Measurements from ENCODE around the gene BMP8A. TPM values are rescaled to one million over a fixed set of nuclear protein-coding genes. Genes with fewer than 3 reads are reported as not detected.

BMP8A gene
- total RNA-seq, 1 donor from 2014 or later = 0.16 TPM

DNA sequence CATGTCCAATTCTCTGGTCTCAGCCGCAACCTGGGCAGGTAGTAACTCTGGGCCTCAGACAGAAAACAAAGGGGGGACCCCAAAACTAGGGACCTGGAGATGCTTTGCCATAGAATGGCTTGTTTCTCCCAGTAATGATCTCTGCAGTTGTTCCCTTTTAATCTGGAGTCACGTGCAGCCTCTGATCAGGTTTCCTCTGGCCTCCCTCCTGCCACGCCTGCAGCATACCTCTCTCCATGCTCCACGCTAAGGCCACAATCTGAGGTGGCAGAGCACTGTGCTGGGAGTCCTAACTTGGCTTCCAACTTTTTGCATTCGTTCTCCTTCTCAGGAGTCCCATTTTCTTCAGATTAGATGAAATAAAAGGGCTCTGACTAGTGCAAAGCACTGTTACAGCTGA, 83.2 kb downstream of the BMP8A start:
- H3K27ac ChIP-seq (replicated peaks) = peak overlapping the region; percentile 90
- H3K36me3 ChIP-seq = peaks cover 39% of the 10 kb centered on the region
- intact Hi-C loops (cut with micrococcal nuclease) = no loop called here
- no peak for TF ChIP-seq CTCF (IDR thresholded peaks at IDR 0.05; ENCODE audit: borderline replicate concordance)
- no peaks in the 10 kb centered on the region for H3K9me3 ChIP-seq (replicated peaks)
- no peak for DNase-seq
- no peaks in the 10 kb centered on the region for H3K27me3 ChIP-seq (ENCODE audit: low read depth)
- peaks cover 69% of the 10 kb centered on the region for H3K4me1 ChIP-seq
- H3K4me3 ChIP-seq = peak overlapping the region; percentile 85

Other genes with a start within 250 kb of the BMP8A start
- gene PABPC4, start 85.2 kb downstream of the BMP8A start, total RNA-seq = 210 TPM
- gene HEYL, start 148.0 kb downstream of the BMP8A start, total RNA-seq = 21.2 TPM
- gene NT5C1A, start 180.5 kb downstream of the BMP8A start, total RNA-seq = 26.8 TPM
- gene HPCAL4, start 199.8 kb downstream of the BMP8A start, total RNA-seq = 0.88 TPM
- gene PPIE, start 247.2 kb downstream of the BMP8A start, total RNA-seq = 29.4 TPM